ENCODE results near the gene VSIG10.

GRCh38 chr12:118034429-118035189, 69.2 kb downstream of the VSIG10 start:
- TF ChIP-seq EZH2 (IDR thresholded peaks at IDR 0.05; ENCODE audit: borderline replicate concordance) (no peak), CTCF (IDR thresholded peaks at IDR 0.05; ENCODE audit: poor library complexity) (peak; percentile 46), EZH2phosphoT487 (IDR thresholded peaks at IDR 0.05; ENCODE audit: low read depth, severe bottlenecking, unreplicated experiment) (no peak)
